Measurements from ENCODE around the gene RFX3. TPM values are rescaled to one million over a fixed set of nuclear protein-coding genes. Genes with fewer than 3 reads are reported as not detected.

RFX3 gene
- total RNA-seq, 1 donor from 2014 or later = 24.7 TPM

DNA sequence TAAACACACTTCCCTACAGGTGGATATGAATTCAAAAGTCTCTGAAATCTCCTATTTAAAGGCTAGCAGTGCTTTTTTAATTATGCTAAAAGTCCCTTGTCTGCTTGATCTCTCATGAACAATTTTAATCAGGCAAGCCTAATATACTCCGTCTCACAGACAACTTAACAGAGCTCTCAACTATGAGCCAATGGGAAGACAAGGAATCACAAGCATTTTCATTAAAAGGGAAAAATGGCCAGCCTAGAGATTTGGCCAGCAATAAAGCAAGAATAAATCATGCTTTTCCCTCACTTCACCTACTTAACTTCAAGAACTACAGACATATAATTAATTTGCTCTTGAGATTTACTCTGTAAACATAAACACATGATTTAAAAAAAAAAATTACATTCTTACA, 78.0 kb downstream of the RFX3 start:
- no peak for ATAC-seq
- intact Hi-C loops (cut with DNase I) = no loop called here
- no peak for DNase-seq (ENCODE audit: low spot score)

DNA sequence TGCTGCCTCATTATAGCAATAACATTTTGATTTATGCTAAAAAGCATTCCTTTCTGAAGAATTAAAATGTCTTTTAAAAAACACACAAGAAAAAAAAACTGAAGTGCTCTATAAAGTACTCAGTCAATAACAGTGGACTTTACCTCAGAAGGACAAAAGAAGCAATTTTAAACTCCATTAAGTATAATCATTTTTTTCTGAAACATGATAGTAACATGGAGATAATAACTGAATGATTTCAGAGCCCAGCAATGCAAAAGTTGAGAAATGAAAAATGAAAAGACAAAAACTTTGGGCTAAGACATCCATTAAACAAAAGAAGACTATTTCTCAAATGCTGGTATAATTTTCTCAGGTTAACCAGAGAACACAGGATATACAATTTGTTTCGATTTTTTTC, 78.7 kb downstream of the RFX3 start:
- no peak for DNase-seq (ENCODE audit: low spot score)
- no peak for ATAC-seq
- intact Hi-C loops (cut with DNase I) = no loop called here

DNA sequence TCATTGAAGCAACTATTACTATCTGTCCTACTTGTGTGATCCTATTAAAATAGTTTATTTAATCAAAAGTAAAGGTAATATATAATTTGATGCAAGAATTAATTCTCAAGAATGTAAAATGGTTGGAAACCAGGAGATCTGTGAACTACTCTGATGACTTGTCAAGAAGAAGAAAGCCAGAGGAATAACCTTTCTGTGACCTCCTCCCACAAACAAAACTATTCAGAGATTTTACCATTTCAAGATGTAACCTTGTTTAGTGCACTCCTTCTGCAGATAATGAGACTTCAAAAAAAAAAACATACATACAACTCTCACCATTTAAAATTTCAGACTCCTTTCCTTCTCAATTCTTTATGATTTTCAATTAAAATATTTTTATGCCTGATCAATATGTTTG, 79.5 kb downstream of the RFX3 start:
- DNase-seq (ENCODE audit: low spot score) (no peak), ATAC-seq (no peak)
- intact Hi-C loops (cut with DNase I) = no loop called here

DNA sequence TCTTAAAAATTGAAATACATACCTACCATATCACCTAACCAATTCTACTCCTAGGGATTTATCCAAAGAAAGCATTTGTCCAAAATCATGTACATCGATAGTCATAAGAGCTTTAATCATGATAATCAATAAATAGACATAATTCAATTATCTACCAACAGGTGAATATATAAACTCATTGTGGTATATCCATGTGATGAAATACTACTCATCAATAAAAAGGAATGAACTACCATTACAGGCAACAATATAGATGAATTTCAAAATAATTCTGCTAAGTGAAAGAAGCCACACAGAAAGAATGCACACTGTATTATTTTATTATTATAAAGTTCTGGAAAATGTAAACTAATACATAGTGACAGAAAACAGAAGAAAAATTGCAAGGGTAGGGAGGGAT, 81.8 kb downstream of the RFX3 start:
- ATAC-seq = no peak
- DNase-seq (ENCODE audit: low spot score) = no peak
- intact Hi-C loops (cut with DNase I) = no loop called here

DNA sequence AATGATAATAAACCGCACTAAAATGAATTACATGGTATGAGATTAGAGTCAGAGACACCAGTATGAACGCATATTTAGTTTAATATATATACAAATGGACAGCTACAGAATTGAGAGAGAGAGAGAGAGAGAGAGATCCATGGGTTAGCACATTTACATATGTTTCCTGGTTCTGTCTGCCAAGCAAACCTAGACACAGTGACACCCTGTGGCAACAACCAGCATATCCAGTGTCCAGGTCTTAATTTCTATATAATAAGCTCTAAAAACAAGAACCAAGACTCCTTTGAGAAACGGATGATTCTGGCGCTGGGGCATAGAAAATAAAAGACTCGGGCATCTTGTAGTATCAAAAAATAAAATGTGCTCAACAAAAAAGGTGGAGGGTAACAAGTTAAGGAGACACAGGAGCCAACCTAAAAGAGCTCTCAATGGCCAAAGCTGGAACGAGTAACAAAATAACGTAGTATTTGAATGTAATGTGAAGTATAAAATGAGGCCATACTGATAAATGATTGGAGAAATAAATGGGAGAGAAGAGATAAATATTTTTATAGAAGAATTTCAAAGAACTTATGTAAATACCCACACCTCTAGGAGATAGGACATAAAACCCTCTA, 84.5 kb downstream of the RFX3 start:
- no peak for ATAC-seq
- intact Hi-C loops (cut with DNase I) = no loop called here
- DNase-seq (ENCODE audit: low spot score) = no peak

DNA sequence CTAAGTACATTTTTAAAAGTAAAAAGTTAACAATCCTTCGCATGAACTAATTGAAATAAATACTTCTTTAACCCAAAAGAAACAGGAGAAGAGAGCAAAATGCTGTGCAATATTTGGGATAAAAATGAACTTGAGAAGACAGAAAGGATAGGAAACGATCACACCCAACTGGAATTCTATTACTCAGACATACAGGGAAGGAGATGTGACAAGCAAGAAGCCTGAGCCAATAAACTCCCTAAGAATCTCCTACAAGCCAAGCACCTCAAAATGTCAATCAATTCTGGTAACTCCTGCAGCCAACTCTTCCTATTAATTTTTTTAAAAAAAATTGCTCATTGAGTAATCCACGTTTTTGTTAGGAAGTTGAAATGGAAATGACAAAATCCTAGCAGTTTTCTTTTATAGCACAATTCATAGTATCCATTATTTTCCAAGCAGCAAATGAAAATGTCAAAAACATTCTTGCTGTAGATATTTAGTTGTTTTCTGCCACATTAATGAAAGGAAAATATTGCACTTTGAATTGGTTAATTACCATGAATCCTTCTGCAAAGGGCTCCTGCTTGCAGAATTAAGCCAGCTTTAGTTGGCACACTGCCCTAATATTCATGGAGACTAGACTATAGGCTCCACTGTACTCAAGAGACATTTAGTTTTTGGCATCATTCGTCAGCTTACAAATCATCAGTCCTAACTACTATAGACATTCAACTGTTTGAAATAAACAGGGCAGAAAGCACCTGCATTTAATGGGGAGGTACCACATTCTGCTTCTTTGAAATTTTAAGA, 89.0 kb downstream of the RFX3 start:
- intact Hi-C loops (cut with DNase I) = no loop called here
- no peak for DNase-seq (ENCODE audit: low spot score)
- ATAC-seq = no peak

DNA sequence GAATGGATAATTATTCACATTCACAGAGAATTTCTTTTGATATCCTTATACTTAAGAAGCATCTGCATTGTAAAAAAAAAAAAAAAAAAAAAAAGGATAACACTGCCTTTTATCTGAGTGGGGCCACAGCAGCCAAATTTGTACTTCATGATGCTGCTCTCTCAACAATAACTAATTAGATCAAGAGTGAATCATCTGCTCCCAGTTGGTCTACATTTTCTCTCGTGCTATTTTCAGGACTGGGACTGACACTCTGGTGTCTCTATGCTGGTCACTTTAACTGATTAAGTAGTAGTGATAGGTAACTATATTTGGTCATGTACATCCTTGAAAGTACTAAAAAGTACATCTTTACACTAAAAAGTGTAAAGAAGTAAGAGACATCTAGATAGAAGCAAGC, 90.1 kb downstream of the RFX3 start:
- ATAC-seq (no peak), DNase-seq (ENCODE audit: low spot score) (no peak)

DNA sequence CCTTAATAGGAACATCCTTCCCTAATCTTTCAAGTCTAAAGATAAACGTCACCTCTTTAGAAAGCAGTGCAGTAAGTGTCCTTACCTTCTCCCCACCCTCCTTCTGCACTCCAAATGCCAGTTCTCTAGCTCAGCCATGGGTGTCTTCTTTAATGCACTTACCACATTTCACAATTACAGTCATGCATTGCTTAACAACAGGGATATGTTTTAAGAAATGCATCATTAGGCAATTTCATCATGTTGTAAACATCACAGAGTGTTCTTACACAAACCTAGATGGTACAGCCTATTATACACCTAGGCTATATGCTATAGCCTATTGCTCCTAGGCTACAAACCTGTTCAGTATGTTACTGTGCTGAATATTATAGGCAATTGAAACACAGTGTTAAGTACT, 91.2 kb downstream of the RFX3 start:
- no peak for DNase-seq (ENCODE audit: low spot score)
- ATAC-seq = no peak
- intact Hi-C loops (cut with DNase I) = no loop called here

More for the DNA sequence above, 90.1 kb downstream of the RFX3 start:
- intact Hi-C loops (cut with DNase I) = no loop called here

DNA sequence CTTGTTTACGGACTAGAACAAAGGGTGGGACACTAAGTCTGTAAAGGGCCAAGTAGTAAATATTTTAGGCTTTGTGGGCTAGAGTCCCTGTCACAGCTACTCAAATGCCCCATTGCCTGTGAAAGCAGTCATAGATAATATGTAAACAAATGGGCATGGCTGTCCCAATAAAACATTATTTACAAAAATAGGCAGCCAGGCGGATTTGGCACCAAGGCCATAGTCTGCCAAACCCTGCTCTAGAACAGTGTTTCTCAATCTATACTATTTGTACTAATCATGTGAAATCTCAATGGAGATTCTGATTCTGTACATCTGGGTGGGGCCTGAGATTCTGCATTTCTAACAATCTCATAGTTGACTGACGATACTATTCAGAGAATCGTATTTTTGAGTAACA, 92.0 kb downstream of the RFX3 start:
- DNase-seq (ENCODE audit: low spot score) (no peak), ATAC-seq (no peak)
- intact Hi-C loops (cut with DNase I) = no loop called here

DNA sequence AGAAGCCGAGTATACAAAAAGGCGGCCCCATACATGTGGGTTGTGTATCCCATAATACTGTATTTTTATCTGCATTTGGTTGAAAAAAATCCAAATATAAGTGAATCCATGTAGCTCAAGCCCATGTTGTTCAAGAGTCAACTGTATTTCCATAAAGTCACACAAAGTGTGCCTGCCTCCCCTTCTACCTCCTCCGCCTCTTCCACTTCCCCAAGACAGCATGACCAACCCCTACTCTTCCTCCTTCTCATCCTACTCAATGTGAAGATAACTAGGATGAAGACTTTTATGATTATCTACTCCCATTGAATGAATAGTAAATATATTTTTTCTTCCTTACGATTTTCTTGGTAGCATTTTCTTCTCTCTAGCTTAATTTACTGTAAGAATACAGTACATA, 92.7 kb downstream of the RFX3 start:
- DNase-seq (ENCODE audit: low spot score) = no peak
- intact Hi-C loops (cut with DNase I) = no loop called here
- no peak for ATAC-seq

DNA sequence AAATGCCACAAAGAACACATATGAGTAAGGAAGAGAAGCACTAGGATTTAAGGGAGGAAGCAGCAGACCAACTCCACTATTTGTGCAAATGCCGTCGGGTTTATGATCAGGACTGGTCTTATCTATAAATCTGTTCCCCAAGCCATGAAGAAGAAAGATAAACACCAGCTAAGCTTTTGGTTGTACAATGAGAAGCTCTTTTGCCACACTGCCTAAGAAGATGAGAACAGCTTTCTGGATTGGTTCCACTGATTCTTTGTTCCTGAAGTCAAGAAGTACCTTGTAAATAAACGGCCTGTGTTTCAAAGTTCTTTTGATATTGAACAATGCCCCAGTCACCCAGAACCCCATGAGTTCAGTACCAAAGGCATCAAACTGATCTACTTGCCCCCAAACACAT, 93.9 kb downstream of the RFX3 start:
- intact Hi-C loops (cut with DNase I) = no loop called here
- no peak for ATAC-seq

DNA sequence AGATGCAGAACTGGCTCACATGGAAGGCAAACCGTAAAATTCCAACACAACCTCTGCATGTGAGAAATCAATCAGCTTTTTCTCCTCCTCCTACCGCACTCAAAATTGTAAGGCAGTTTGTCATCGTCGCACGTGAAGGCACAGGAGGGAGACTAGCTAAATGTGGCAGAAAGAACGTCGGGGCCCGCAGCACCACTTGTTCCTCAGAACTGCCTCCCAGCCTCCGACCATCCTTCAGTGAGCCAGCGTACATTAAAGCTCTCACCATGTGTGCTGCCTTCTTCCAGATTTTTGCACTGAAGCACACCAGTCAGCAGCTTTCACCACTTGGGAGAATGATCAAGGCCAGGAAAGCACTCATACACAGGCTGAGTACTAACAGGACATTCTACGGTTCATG, 105.9 kb downstream of the RFX3 start:
- DNase-seq (ENCODE audit: low spot score) (no peak), ATAC-seq (no peak)
- intact Hi-C loops (cut with DNase I) = no loop called here

More for the DNA sequence above, 93.9 kb downstream of the RFX3 start:
- no peak for DNase-seq (ENCODE audit: low spot score)

DNA sequence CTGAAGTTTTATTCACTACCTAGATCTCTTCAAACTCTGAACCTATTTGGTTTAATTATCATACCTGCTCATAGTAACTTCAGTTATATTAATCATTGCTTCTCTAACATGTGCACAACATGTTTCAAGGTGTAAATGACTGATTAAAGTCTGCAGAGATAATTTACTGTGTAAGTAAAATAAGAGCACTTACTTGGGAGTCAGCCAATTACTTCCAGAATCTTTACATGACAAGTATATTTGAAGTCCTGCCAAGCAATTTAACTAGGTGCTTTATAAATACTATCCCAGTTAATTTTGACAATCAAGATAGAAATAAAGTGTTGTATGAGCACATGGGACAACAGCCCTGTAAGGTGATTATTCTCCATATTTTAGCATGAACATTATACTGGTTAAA, 109.9 kb downstream of the RFX3 start:
- DNase-seq (ENCODE audit: low spot score) (no peak), ATAC-seq (no peak)
- intact Hi-C loops (cut with DNase I) = no loop called here

DNA sequence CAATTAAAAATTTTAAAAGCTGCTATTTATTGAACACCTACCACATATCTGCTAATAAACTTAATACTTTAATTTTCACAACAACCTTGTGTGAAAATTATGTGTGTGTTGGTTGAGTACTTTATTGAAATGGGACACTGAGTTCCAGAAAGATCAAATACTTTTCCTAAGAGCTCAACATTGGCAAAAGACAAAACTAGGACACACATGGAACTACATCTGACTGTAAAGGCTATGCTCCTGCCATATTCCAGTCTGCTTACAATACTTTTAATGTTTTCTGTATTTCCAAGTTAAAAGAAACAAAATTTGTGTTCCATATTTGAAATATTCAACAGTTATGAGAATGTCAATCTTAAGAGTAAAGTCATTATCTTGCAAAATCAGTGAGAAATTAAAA, 111.8 kb downstream of the RFX3 start:
- no peak for ATAC-seq

DNA sequence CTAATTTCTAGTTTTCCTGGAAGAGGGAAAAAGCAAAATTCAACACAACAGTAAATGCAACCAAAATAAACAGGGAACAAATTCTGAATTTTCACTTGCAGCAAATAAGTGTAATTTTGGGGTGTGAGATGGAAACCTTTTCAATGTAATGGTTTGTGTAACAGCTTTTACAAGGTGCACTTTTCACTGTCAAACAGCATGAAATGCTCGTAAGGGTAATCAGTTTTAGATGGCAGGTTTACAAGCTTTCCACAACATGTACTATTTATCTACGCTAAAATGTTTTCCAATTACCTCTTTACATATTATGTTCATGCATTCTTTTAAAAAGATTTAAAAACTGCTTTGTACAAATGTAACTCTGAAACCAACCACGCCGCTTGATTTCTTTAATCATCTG, 115.3 kb downstream of the RFX3 start:
- ATAC-seq = no peak
- intact Hi-C loops (cut with DNase I) = no loop called here
- DNase-seq (ENCODE audit: low spot score) = no peak

More for the DNA sequence above, 111.8 kb downstream of the RFX3 start:
- DNase-seq (ENCODE audit: low spot score) = no peak
- intact Hi-C loops (cut with DNase I) = no loop called here

DNA sequence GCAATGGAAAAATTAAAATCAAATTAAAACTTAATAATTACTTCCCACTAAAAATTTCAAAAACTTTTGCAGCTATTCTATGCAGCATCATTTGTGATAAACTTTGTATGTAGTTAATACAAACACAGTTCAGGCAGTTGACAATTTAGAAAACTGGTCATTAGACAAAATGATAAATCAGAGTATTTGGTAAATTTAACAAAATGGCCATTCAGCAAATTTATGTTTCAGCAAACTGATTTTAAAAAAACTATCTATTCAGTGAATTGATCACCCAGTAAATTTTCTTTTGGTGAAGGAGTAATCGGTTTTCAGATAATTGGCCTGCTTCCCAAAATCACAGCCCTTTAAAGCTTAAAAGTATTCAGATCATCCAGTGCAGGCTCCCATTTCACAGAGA, 116.3 kb downstream of the RFX3 start:
- intact Hi-C loops (cut with DNase I) = no loop called here
- DNase-seq (ENCODE audit: low spot score) (no peak), ATAC-seq (no peak)

DNA sequence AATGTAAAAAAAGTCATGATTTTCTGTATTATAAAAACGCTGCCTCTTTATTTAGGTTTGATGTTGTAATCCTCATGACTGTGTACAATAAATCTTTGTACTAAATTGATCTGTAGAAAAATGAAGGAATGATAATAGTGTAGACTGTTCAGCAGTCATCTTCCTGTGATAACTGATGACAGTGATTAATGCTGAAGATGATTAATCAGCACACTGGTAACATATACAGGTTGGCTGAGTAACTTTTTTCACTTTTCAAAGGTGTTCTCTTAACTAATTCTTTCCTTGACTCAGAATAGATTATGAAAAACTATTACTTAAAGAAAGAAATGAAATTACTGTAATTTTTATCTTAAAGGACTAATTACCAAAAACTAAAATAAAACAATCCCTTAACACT, 122.5 kb downstream of the RFX3 start:
- no peak for ATAC-seq
- intact Hi-C loops (cut with DNase I) = no loop called here
- no peak for DNase-seq (ENCODE audit: low spot score)

DNA sequence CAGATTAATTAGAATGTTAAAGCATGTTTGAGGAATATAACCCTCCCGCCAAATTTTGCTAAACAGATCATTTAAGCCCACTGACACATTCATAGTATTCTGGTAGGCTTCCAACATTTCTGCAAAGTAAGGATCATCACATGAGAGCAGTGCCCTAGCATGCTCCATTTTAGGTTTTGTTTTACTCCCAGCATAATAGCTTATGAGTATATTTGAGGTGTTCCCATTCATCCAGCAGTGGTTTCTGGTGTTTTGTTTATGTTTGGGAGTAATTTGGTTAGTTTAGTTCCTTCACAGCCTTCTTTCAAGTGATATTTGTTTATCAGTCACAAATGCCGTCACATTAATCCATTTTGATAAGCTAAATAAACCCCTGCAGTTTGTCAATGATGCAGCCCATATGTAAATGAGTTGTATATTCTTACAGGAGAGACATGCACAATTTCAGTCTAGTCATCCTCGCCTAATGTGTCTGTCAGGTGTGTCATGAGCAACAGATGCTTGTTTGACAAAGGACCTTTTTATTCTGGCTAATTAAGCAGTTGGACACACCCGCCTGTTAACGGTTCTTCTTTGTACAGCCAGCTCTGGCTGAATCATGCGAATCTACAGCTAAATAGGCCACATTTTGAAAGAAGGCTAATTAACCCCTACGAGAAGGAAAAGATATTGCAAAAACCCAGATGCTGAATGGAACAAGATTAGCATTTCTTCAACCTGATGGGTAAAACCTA, 124.4 kb downstream of the RFX3 start:
- DNase-seq (ENCODE audit: low spot score) (no peak), ATAC-seq (no peak)
- intact Hi-C loops (cut with DNase I) = no loop called here

DNA sequence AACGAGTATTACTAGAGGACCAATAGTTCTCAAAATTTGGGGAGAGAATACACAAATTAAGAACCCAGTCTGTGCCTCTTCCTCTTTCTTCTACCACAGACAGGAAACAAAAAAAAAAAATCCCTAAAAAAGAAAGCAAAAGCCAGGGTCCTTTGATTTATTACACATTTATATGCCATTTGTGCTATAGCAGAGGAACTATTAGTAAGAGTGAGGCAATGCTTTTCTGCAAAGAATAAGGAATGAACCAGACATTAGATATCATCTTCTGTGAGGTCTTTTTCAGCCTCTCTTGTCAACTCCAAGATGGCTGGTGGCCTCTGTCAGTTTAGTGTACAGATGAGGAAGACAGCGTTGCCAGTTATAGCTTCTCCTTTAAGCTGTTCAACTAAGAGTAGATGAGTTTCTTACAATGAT, 127.6 kb downstream of the RFX3 start:
- DNase-seq (ENCODE audit: low spot score) = no peak
- ATAC-seq = peak; percentile 36
- intact Hi-C loops (cut with DNase I) = no loop called here

DNA sequence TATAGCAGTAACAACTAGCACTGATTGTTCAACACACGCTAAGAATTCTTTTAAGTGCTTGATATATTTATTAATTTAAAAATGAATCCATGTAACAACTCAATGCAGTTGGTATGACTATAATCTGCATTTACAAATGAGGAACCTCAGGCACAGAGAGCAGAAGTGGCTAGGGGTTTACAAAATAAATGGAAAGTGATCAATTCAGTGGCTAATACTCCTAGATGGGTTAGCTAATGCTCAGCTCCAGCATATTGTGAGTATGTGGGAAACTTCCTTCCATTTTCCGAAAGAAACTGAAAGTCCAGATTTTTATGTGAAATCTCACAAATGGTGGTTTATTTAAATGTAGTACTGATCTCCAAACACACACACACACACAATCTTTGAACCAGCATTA, 128.0 kb downstream of the RFX3 start:
- DNase-seq (ENCODE audit: low spot score) (no peak), ATAC-seq (no peak)
- intact Hi-C loops (cut with DNase I) = no loop called here
